HepG2 (cell line): ENCODE data around the gene CHRNB1. TPM values are rescaled to one million over a fixed set of nuclear protein-coding genes. Genes with fewer than 3 reads are reported as not detected.

ENCODE experiments used
- ETV6 ChIP-seq: sonication (generic); formaldehyde crosslinking; conservative IDR thresholded peaks from 2 replicates; pipeline ENCODE4 v1.4.0; 2020; ENCODE audit warnings: missing genetic modification reagents
- GTF2F1 ChIP-seq: fragments of 150-350 bp; IDR thresholded peaks from 2 replicates; pipeline ENCODE4 v1.6.1; 2014; ENCODE audit warnings: low read length
- HDAC6 ChIP-seq: fragments of 200-600 bp; sonication (generic); IDR thresholded peaks from 2 replicates; pipeline ENCODE4 v1.7.0; 2017; ENCODE audit warnings: mild to moderate bottlenecking, antibody characterized with exemption, low read length, low read depth
- KDM5A ChIP-seq: fragments of 200-600 bp; sonication (generic); IDR thresholded peaks from 2 replicates; pipeline ENCODE4 v1.7.0; 2018; ENCODE audit warnings: antibody characterized with exemption, mild to moderate bottlenecking, low read length, borderline replicate concordance
- KMT2B ChIP-seq: IDR thresholded peaks from 2 replicates; pipeline ENCODE4 v1.6.1; 2016; ENCODE audit warnings: missing genetic modification reagents, missing compliant biosample characterization
- RAD21 ChIP-seq: fragments of 450-650 bp; formaldehyde crosslinking; IDR thresholded peaks from 2 replicates; pipeline ENCODE4 v1.5.0; 2020; ENCODE audit warnings: mild to moderate bottlenecking
- RARG ChIP-seq: sonication (generic); formaldehyde crosslinking; IDR thresholded peaks from 2 replicates; pipeline ENCODE4 v1.4.0; 2020; ENCODE audit warnings: low read depth, mild to moderate bottlenecking, missing genetic modification reagents
- RCOR2 ChIP-seq: IDR thresholded peaks from 2 replicates; pipeline ENCODE4 v1.6.1; 2016; ENCODE audit warnings: missing biosample characterization, missing genetic modification reagents
- RXRA ChIP-seq: sonication (generic); formaldehyde crosslinking; IDR thresholded peaks from 2 replicates; pipeline ENCODE4 v1.5.1; 2020; ENCODE audit warnings: missing genetic modification reagents
- SAFB2 ChIP-seq: sonication (generic); formaldehyde crosslinking; IDR thresholded peaks from 2 replicates; pipeline ENCODE4 v1.5.1; 2020; ENCODE audit warnings: missing genetic modification reagents, low read depth, mild to moderate bottlenecking, borderline replicate concordance
- SMAD3 ChIP-seq: sonication (generic); formaldehyde crosslinking; IDR thresholded peaks from 2 replicates; pipeline ENCODE4 v1.4.0; 2020; ENCODE audit warnings: missing genetic modification reagents
- TCF7 ChIP-seq: sonication (generic); IDR thresholded peaks from 2 replicates; pipeline ENCODE4 v1.6.1; 2016; ENCODE audit warnings: antibody characterized with exemption, low read depth
- YY1 ChIP-seq: IDR thresholded peaks from 2 replicates; pipeline ENCODE4 v1.6.1; 2011; ENCODE audit warnings: low read length, low read depth, moderate library complexity, mild to moderate bottlenecking; ENCODE audit not compliant: insufficient read depth, insufficient replicate concordance
- ZBTB42 ChIP-seq: sonication (generic); formaldehyde crosslinking; IDR thresholded peaks from 2 replicates; pipeline ENCODE4 v1.5.0; 2020; ENCODE audit warnings: mild to moderate bottlenecking, missing genetic modification reagents
- ZEB1 ChIP-seq: IDR thresholded peaks from 2 replicates; pipeline ENCODE4 v1.6.1; 2012; ENCODE audit warnings: mild to moderate bottlenecking, low read depth, inconsistent platforms; ENCODE audit not compliant: insufficient replicate concordance
- ZFP1 ChIP-seq: IDR thresholded peaks from 2 replicates; pipeline ENCODE4 v1.6.1; 2016
- ZNF180 ChIP-seq: sonication (generic); formaldehyde crosslinking; IDR thresholded peaks from 2 replicates; pipeline ENCODE4 v1.4.0; 2020; ENCODE audit warnings: low read depth, missing genetic modification reagents, borderline replicate concordance
- ZNF572 ChIP-seq: sonication (generic); formaldehyde crosslinking; IDR thresholded peaks from 2 replicates; pipeline ENCODE4 v1.5.1; 2020; ENCODE audit warnings: mild to moderate bottlenecking, missing genetic modification reagents
- ZNF737 ChIP-seq: sonication (generic); formaldehyde crosslinking; IDR thresholded peaks from 2 replicates; pipeline ENCODE4 v1.5.0; 2020; ENCODE audit warnings: missing genetic modification reagents, mild to moderate bottlenecking, borderline replicate concordance
- ZNF776 ChIP-seq: sonication (generic); formaldehyde crosslinking; IDR thresholded peaks from 2 replicates; pipeline ENCODE4 v1.4.0; 2020; ENCODE audit warnings: mild to moderate bottlenecking, missing genetic modification reagents
- polyA plus RNA-seq, 8 experiments: library from polyadenylated mRNA; depleted of rRNA in 3 of 8; stranded (reverse) in 7 of 8; unstranded in 1 of 8; fragments of >200 nt; fragmentation: Illumina TruSeq in 4 of 8; extraction: Trizol in 4 of 8; gene quantifications; 2 replicates each; pipeline versions ENCODE4 v1.2.1 to v1.2.3, GENCODE V29; 2011 to 2016; ENCODE audit warnings: low read depth in 4 of 8, missing spikeins in 1 of 8, mixed read lengths in 1 of 8; ENCODE audit not compliant: insufficient read depth in 1 of 8
- total RNA-seq, 5 experiments: library from RNA; depleted of rRNA; stranded (reverse); fragments of >200 nt; fragmentation: Illumina TruSeq; extraction: Trizol; gene quantifications; 2 replicates each; pipeline ENCODE4 v1.2.3, GENCODE V29; 2016; ENCODE audit warnings: low read depth in 1 of 5
- TF ChIP-seq, protein P1 (sequence below): sonication (generic); formaldehyde crosslinking; IDR thresholded peaks from 2 replicates; pipeline ENCODE4 v1.5.0; 2020; ENCODE audit warnings: missing genetic modification reagents, mild to moderate bottlenecking, borderline replicate concordance
- TF ChIP-seq, protein P2 (sequence below): sonication (generic); formaldehyde crosslinking; IDR thresholded peaks from 2 replicates; pipeline ENCODE4 v1.8.1; 2023; ENCODE audit warnings: mild to moderate bottlenecking, moderate library complexity, missing genetic modification reagents
- TF ChIP-seq, protein P3 (sequence below): fragments of 450-650 bp; IDR thresholded peaks from 2 replicates; pipeline ENCODE4 v1.6.1; 2017
- TF ChIP-seq, protein P4 (sequence below): sonication (generic); formaldehyde crosslinking; IDR thresholded peaks from 2 replicates; pipeline ENCODE4 v1.8.1; 2022; ENCODE audit warnings: low read depth, mild to moderate bottlenecking, missing genetic modification reagents

CHRNB1 gene
- total and polyA plus RNA-seq, 2 of the 13 experiments (the other 11 are each of a cell fraction or from before 2014, with no cell fraction given) = 5.4 to 33.7 TPM

DNA sequence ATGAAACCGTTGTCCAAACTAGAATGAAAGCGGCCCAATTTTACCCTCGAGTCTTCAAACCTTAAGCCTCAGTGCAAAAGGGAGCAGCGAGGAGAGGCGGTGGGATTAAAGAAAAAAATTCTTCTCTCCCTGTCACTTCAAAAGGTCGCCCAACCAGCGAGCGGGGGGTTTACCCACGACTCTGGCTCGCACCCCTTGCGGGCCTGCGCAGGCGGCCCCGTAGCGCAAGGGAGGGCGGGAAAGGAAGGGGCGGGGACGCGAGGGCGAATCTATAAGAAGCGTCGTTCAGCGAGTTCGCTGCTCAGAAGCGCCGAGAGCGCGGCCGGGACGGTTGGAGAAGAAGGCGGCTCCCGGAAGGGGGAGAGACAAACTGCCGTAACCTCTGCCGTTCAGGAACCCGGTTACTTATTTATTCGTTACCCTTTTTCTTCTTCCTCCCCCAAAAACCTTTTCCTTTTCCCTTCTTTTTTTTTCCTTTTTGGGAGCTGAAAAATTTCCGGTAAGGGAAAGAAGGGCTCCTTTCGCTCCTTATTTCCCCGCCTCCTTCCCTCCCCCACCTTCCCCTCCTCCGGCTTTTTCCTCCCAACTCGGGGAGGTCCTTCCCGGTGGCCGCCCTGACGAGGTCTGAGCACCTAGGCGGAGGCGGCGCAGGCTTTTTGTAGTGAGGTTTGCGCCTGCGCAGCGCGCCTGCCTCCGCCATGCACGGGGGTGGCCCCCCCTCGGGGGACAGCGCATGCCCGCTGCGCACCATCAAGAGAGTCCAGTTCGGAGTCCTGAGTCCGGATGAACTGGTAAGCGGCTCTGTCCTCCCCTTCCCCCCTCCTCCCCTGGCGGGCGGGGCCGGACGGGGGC, 39.4 kb downstream of the CHRNB1 start, which contains the start of gene POLR2A (continued):
- TF ChIP-seq, protein P1, sequence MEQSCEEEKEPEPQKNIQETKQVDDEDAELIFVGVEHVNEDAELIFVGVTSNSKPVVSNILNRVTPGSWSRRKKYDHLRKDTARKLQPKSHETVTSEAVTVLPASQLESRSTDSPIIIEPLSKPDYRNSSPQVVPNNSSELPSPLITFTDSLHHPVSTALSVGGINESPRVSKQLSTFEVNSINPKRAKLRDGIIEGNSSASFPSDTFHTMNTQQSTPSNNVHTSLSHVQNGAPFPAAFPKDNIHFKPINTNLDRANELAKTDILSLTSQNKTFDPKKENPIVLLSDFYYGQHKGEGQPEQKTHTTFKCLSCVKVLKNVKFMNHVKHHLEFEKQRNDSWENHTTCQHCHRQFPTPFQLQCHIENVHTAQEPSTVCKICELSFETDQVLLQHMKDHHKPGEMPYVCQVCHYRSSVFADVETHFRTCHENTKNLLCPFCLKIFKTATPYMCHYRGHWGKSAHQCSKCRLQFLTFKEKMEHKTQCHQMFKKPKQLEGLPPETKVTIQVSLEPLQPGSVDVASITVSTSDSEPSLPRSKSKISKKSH = peak; percentile 58
- TF ChIP-seq RXRA (CRISPR knock-in tag) (peak; percentile 63), RCOR2 (CRISPR knock-in tag) (no peak), ZEB1 (peak; percentile 80), KDM5A (no peak; the same call in 1 of the 2 replicates), ETV6 (CRISPR knock-in tag) (peak; percentile 85; the same call in 1 of the 2 replicates), YY1 (peak; percentile 84), HDAC6 (peak; percentile 85; the same call in 1 of the 2 replicates), RARG (0 out of 2 replicates have a peak, but pooled peaks have one; percentile 33), ZNF572 (no peak), SAFB2 (CRISPR knock-in tag) (peak; percentile 51; the same call in 1 of the 2 replicates), ZNF180 (no peak), GTF2F1 (peak; percentile 89), ZFP1 (CRISPR knock-in tag) (peak; percentile 84), ZNF737 (no peak), SMAD3 (CRISPR knock-in tag) (peak; percentile 93), ZBTB42 (no peak), KMT2B (CRISPR knock-in tag) (peak; percentile 66), RAD21 (CRISPR knock-in tag) (peak; percentile 44; the same call in 1 of the 2 replicates), TCF7 (peak; percentile 19; the same call in 1 of the 2 replicates), ZNF776 (CRISPR knock-in tag) (no peak)
- TF ChIP-seq, protein P2, sequence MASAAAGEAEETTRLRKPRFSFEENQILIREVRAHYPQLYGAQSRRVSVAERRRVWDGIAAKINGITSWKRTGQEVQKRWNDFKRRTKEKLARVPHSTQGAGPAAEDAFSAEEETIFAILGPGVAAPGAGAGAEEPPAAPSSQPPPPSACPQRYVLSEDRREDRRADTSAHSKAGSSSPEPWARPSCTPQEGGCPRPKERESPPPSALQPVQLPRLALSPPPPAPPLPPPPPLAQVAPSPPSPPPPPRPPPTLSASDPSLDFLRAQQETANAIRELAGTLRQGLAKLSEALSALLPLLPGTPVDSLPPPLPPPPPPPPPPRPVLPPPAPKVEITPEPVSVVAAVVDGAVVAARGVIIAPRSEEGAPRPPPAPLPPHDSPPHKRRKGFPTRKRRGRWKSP (CRISPR knock-in tag) = peak; percentile 84; the same call in 1 of the 2 replicates
- TF ChIP-seq, protein P3, sequence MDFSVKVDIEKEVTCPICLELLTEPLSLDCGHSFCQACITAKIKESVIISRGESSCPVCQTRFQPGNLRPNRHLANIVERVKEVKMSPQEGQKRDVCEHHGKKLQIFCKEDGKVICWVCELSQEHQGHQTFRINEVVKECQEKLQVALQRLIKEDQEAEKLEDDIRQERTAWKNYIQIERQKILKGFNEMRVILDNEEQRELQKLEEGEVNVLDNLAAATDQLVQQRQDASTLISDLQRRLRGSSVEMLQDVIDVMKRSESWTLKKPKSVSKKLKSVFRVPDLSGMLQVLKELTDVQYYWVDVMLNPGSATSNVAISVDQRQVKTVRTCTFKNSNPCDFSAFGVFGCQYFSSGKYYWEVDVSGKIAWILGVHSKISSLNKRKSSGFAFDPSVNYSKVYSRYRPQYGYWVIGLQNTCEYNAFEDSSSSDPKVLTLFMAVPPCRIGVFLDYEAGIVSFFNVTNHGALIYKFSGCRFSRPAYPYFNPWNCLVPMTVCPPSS = no peak
- TF ChIP-seq, protein P4, sequence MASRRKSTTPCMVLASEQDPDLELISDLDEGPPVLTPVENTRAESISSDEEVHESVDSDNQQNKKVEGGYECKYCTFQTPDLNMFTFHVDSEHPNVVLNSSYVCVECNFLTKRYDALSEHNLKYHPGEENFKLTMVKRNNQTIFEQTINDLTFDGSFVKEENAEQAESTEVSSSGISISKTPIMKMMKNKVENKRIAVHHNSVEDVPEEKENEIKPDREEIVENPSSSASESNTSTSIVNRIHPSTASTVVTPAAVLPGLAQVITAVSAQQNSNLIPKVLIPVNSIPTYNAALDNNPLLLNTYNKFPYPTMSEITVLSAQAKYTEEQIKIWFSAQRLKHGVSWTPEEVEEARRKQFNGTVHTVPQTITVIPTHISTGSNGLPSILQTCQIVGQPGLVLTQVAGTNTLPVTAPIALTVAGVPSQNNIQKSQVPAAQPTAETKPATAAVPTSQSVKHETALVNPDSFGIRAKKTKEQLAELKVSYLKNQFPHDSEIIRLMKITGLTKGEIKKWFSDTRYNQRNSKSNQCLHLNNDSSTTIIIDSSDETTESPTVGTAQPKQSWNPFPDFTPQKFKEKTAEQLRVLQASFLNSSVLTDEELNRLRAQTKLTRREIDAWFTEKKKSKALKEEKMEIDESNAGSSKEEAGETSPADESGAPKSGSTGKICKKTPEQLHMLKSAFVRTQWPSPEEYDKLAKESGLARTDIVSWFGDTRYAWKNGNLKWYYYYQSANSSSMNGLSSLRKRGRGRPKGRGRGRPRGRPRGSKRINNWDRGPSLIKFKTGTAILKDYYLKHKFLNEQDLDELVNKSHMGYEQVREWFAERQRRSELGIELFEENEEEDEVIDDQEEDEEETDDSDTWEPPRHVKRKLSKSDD = peak; percentile 79; the same call in 1 of the 2 replicates
